HepG2 (cell line): ENCODE results near the gene GSDMA. TPM values are rescaled to one million over a fixed set of nuclear protein-coding genes. Genes with fewer than 3 reads are reported as not detected.

Experiments used
- ERF ChIP-seq: IDR thresholded peaks from 2 replicates; pipeline ENCODE4 v1.6.1; 2018; ENCODE audit warnings: missing biosample characterization, missing genetic modification reagents
- GABPA ChIP-seq, 2 experiments: IDR thresholded peaks; 2 replicates each; pipeline ENCODE4 v1.6.1; 2011 to 2016; ENCODE audit warnings: low read depth in 2 of 2, low read length in 1 of 2, missing biosample characterization in 1 of 2, missing genetic modification characterization in 1 of 2
- GPN1 ChIP-seq: sonication (generic); formaldehyde crosslinking; IDR thresholded peaks from 2 replicates; pipeline ENCODE4 v1.5.1; 2020; ENCODE audit warnings: missing genetic modification reagents, borderline replicate concordance
- KDM1A ChIP-seq: IDR thresholded peaks from 2 replicates; pipeline ENCODE4 v1.6.1; 2016; ENCODE audit warnings: missing compliant biosample characterization
- KLF11 ChIP-seq: IDR thresholded peaks from 2 replicates; pipeline ENCODE4 v1.6.1; 2016; ENCODE audit warnings: missing compliant biosample characterization
- ZC3H4 ChIP-seq: sonication (generic); formaldehyde crosslinking; IDR thresholded peaks from 2 replicates; pipeline ENCODE4 v1.4.0; 2020; ENCODE audit warnings: missing genetic modification reagents, borderline replicate concordance
- ZFP90 ChIP-seq: sonication (generic); formaldehyde crosslinking; IDR thresholded peaks from 2 replicates; pipeline ENCODE4 v1.8.0; 2022; ENCODE audit warnings: missing genetic modification reagents, mild to moderate bottlenecking, inconsistent platforms, borderline replicate concordance
- ZIK1 ChIP-seq: sonication (generic); formaldehyde crosslinking; IDR thresholded peaks from 2 replicates; pipeline ENCODE4 v1.5.0; 2020; ENCODE audit warnings: mild to moderate bottlenecking, low read depth, missing genetic modification reagents, borderline replicate concordance
- ZNF251 ChIP-seq: sonication (generic); formaldehyde crosslinking; IDR thresholded peaks from 2 replicates; pipeline ENCODE4 v1.9.0; 2021; ENCODE audit warnings: mild to moderate bottlenecking, missing genetic modification reagents
- polyA plus RNA-seq, 8 experiments: library from polyadenylated mRNA; depleted of rRNA in 3 of 8; stranded (reverse) in 7 of 8; unstranded in 1 of 8; fragments of >200 nt; fragmentation: Illumina TruSeq in 4 of 8; extraction: Trizol in 4 of 8; gene quantifications; 2 replicates each; pipeline versions ENCODE4 v1.2.1 to v1.2.3, GENCODE V29; 2011 to 2016; ENCODE audit warnings: low read depth in 4 of 8, missing spikeins in 1 of 8, mixed read lengths in 1 of 8; ENCODE audit not compliant: insufficient read depth in 1 of 8
- total RNA-seq, 5 experiments: library from RNA; depleted of rRNA; stranded (reverse); fragments of >200 nt; fragmentation: Illumina TruSeq; extraction: Trizol; gene quantifications; 2 replicates each; pipeline ENCODE4 v1.2.3, GENCODE V29; 2016; ENCODE audit warnings: low read depth in 1 of 5
- TF ChIP-seq, protein P1 (sequence below): sonication (generic); formaldehyde crosslinking; IDR thresholded peaks from 2 replicates; pipeline ENCODE4 v1.9.0; 2021; ENCODE audit warnings: missing genetic modification reagents, borderline replicate concordance
- TF ChIP-seq, protein P2 (sequence below): sonication (generic); formaldehyde crosslinking; IDR thresholded peaks from 2 replicates; pipeline ENCODE4 v1.4.0; 2020; ENCODE audit warnings: missing genetic modification reagents
- TF ChIP-seq, protein P3 (sequence below): sonication (generic); formaldehyde crosslinking; IDR thresholded peaks from 2 replicates; pipeline ENCODE4 v1.4.0; 2020; ENCODE audit warnings: missing genetic modification reagents
- TF ChIP-seq, protein P4 (sequence below): sonication (generic); formaldehyde crosslinking; IDR thresholded peaks from one replicate; pipeline ENCODE4 v1.5.1; 2020; ENCODE audit warnings: mild to moderate bottlenecking, missing genetic modification reagents; ENCODE audit errors: not compliant biosample characterization

The GSDMA gene
- total and polyA plus RNA-seq, 2 of the 13 experiments (the other 11 are each of a cell fraction or from before 2014, with no cell fraction given): not detected

DNA sequence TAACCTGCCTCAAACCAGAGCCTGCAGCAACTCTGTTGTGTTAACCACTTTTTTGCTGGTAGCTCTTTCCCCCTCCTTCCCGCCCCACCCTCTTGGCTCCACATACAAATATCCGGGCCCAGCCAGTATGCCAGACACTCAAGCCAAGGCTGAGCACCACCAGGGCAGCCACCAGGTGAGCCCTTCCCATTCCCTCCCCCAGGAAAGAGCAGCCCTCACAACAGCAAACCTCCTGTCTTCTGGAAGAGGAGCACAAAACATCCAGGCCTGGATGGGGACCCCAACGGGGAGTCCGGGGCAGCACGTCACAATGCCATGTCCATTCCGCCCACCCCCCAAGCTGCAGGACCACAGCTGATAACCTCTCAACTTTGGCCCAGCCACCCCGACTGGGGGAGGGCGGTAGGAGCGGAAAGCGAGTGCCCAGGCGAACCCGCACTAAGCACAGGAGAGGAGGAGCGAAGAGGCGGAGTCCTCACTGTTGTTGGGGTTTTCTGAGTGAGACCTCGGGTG lies 36.2 kb upstream of the GSDMA start (continued):
- TF ChIP-seq, protein P1, sequence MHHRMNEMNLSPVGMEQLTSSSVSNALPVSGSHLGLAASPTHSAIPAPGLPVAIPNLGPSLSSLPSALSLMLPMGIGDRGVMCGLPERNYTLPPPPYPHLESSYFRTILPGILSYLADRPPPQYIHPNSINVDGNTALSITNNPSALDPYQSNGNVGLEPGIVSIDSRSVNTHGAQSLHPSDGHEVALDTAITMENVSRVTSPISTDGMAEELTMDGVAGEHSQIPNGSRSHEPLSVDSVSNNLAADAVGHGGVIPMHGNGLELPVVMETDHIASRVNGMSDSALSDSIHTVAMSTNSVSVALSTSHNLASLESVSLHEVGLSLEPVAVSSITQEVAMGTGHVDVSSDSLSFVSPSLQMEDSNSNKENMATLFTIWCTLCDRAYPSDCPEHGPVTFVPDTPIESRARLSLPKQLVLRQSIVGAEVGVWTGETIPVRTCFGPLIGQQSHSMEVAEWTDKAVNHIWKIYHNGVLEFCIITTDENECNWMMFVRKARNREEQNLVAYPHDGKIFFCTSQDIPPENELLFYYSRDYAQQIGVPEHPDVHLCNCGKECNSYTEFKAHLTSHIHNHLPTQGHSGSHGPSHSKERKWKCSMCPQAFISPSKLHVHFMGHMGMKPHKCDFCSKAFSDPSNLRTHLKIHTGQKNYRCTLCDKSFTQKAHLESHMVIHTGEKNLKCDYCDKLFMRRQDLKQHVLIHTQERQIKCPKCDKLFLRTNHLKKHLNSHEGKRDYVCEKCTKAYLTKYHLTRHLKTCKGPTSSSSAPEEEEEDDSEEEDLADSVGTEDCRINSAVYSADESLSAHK: no peak
- TF ChIP-seq, protein P2, sequence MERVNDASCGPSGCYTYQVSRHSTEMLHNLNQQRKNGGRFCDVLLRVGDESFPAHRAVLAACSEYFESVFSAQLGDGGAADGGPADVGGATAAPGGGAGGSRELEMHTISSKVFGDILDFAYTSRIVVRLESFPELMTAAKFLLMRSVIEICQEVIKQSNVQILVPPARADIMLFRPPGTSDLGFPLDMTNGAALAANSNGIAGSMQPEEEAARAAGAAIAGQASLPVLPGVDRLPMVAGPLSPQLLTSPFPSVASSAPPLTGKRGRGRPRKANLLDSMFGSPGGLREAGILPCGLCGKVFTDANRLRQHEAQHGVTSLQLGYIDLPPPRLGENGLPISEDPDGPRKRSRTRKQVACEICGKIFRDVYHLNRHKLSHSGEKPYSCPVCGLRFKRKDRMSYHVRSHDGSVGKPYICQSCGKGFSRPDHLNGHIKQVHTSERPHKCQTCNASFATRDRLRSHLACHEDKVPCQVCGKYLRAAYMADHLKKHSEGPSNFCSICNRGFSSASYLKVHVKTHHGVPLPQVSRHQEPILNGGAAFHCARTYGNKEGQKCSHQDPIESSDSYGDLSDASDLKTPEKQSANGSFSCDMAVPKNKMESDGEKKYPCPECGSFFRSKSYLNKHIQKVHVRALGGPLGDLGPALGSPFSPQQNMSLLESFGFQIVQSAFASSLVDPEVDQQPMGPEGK (CRISPR knock-in tag): peak; percentile 90
- TF ChIP-seq KLF11 (CRISPR knock-in tag): no peak
- no peak for TF ChIP-seq ZNF251 (CRISPR knock-in tag)
- TF ChIP-seq GABPA (IDR thresholded peaks at IDR 0.05; ENCODE audit: low read depth, low read length): no peak
- peak; percentile 45 for TF ChIP-seq GABPA (CRISPR knock-in tag; IDR thresholded peaks at IDR 0.05; ENCODE audit: low read depth)
- no peak for TF ChIP-seq ZIK1 (CRISPR knock-in tag)
- TF ChIP-seq, protein P3, sequence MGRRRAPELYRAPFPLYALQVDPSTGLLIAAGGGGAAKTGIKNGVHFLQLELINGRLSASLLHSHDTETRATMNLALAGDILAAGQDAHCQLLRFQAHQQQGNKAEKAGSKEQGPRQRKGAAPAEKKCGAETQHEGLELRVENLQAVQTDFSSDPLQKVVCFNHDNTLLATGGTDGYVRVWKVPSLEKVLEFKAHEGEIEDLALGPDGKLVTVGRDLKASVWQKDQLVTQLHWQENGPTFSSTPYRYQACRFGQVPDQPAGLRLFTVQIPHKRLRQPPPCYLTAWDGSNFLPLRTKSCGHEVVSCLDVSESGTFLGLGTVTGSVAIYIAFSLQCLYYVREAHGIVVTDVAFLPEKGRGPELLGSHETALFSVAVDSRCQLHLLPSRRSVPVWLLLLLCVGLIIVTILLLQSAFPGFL (CRISPR knock-in tag): no peak
- no peak for TF ChIP-seq ERF
- TF ChIP-seq, protein P4, sequence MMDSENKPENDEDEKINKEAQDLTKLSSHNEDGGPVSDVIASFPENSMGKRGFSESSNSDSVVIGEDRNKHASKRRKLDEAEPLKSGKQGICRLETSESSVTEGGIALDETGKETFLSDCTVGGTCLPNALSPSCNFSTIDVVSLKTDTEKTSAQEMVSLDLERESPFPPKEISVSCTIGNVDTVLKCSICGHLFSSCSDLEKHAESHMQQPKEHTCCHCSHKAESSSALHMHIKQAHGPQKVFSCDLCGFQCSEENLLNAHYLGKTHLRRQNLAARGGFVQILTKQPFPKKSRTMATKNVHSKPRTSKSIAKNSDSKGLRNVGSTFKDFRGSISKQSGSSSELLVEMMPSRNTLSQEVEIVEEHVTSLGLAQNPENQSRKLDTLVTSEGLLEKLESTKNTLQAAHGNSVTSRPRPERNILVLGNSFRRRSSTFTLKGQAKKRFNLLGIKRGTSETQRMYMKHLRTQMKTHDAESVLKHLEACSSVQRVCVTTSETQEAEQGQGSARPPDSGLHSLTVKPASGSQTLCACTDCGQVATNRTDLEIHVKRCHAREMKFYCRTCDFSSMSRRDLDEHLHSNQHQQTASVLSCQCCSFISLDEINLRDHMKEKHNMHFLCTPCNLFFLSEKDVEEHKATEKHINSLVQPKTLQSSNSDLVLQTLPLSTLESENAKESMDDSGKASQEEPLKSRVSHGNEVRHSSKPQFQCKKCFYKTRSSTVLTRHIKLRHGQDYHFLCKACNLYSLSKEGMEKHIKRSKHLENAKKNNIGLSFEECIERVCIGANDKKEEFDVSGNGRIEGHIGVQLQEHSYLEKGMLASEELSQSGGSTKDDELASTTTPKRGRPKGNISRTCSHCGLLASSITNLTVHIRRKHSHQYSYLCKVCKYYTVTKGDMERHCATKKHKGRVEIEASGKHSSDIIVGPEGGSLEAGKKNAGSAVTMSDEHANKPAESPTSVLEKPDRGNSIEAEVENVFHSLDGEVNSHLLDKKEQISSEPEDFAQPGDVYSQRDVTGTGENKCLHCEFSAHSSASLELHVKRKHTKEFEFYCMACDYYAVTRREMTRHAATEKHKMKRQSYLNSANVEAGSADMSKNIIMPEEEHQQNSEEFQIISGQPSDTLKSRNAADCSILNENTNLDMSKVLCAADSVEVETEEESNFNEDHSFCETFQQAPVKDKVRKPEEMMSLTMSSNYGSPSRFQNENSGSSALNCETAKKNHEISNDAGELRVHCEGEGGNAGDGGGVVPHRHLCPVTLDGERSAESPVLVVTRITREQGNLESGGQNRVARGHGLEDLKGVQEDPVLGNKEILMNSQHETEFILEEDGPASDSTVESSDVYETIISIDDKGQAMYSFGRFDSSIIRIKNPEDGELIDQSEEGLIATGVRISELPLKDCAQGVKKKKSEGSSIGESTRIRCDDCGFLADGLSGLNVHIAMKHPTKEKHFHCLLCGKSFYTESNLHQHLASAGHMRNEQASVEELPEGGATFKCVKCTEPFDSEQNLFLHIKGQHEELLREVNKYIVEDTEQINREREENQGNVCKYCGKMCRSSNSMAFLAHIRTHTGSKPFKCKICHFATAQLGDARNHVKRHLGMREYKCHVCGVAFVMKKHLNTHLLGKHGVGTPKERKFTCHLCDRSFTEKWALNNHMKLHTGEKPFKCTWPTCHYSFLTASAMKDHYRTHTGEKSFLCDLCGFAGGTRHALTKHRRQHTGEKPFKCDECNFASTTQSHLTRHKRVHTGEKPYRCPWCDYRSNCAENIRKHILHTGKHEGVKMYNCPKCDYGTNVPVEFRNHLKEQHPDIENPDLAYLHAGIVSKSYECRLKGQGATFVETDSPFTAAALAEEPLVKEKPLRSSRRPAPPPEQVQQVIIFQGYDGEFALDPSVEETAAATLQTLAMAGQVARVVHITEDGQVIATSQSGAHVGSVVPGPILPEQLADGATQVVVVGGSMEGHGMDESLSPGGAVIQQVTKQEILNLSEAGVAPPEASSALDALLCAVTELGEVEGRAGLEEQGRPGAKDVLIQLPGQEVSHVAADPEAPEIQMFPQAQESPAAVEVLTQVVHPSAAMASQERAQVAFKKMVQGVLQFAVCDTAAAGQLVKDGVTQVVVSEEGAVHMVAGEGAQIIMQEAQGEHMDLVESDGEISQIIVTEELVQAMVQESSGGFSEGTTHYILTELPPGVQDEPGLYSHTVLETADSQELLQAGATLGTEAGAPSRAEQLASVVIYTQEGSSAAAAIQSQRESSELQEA: no peak
- TF ChIP-seq KDM1A (CRISPR knock-in tag): no peak
- TF ChIP-seq ZFP90 (CRISPR knock-in tag): no peak
- no peak for TF ChIP-seq ZC3H4
- no peak for TF ChIP-seq GPN1 (CRISPR knock-in tag)
